H1 (cell line): ENCODE results near the gene HYDIN. TPM values are rescaled to one million over a fixed set of nuclear protein-coding genes. Genes with fewer than 3 reads are reported as not detected.

Experiments used
- ASH2L ChIP-seq: fragments of 200-600, 300-600 bp; sonication (generic); IDR thresholded peaks from one replicate; pipeline ENCODE4 v1.7.1; 2017; ENCODE audit warnings: low read length
- BACH1 ChIP-seq: IDR thresholded peaks from 2 replicates; pipeline ENCODE4 v1.6.1; 2012; ENCODE audit warnings: low read length, improper control_type of control experiment
- BRCA1 ChIP-seq: IDR thresholded peaks from 2 replicates; pipeline ENCODE4 v1.6.1; 2012; ENCODE audit warnings: low read depth, low read length, improper control_type of control experiment
- CHD2 ChIP-seq: IDR thresholded peaks from 2 replicates; pipeline ENCODE4 v1.6.1; 2012; ENCODE audit warnings: low read length, improper control_type of control experiment
- EGR1 ChIP-seq: IDR thresholded peaks from 2 replicates; pipeline ENCODE4 v1.6.1; 2011; ENCODE audit warnings: low read depth, low read length, borderline replicate concordance
- HDAC2 ChIP-seq, 2 experiments: fragments of 300-600 bp in 1 of 2; sonication (generic) in 1 of 2; IDR thresholded peaks; 2 replicates each; pipeline ENCODE4 v1.6.1; 2011 to 2012; ENCODE audit warnings: low read depth in 2 of 2, low read length in 2 of 2, mild to moderate bottlenecking in 2 of 2, moderate library complexity in 2 of 2, borderline replicate concordance in 1 of 2, inconsistent platforms in 1 of 2
- HDAC6 ChIP-seq: IDR thresholded peaks from one replicate; pipeline ENCODE4 v1.7.1; 2012; ENCODE audit warnings: low read depth, mild to moderate bottlenecking, inconsistent platforms, low read length, moderate library complexity
- JUN ChIP-seq: IDR thresholded peaks from 2 replicates; pipeline ENCODE4 v1.6.1; 2011; ENCODE audit warnings: low read depth, mild to moderate bottlenecking, improper control_type of control experiment, low read length
- JUND ChIP-seq: IDR thresholded peaks from 2 replicates; pipeline ENCODE4 v1.6.1; 2011; ENCODE audit warnings: mild to moderate bottlenecking, improper control_type of control experiment, low read length
- KDM1A ChIP-seq: fragments of 200-600, 300-600 bp; sonication (generic); IDR thresholded peaks from 2 replicates; pipeline ENCODE4 v1.7.1; 2016; ENCODE audit warnings: mild to moderate bottlenecking, low read length, borderline replicate concordance
- KDM5A ChIP-seq: fragments of 200-600 bp; IDR thresholded peaks from 2 replicates; pipeline ENCODE4 v1.7.1; 2012; ENCODE audit warnings: mild to moderate bottlenecking, low read length, inconsistent platforms, mixed read lengths
- NANOG ChIP-seq: IDR thresholded peaks from 2 replicates; pipeline ENCODE4 v1.6.1; 2011; ENCODE audit warnings: low read length, low read depth, mild to moderate bottlenecking, inconsistent platforms; ENCODE audit not compliant: insufficient read depth, poor library complexity, severe bottlenecking
- PHF8 ChIP-seq: fragments of 200-600 bp; sonication (generic); conservative IDR thresholded peaks from 2 replicates; pipeline ENCODE4 v1.7.1; 2012; ENCODE audit warnings: low read depth, mild to moderate bottlenecking, inconsistent platforms, low read length, moderate library complexity
- POLR2A ChIP-seq, 2 experiments: IDR thresholded peaks; 1 replicate in 1 of 2; 2 replicates in 1 of 2; pipeline ENCODE4 v1.6.1; 2011; ENCODE audit warnings: low read depth in 2 of 2, low read length in 2 of 2, mild to moderate bottlenecking in 2 of 2; ENCODE audit errors: control extremely low read depth in 1 of 2
- POLR2AphosphoS5 ChIP-seq: IDR thresholded peaks from 2 replicates; pipeline ENCODE4 v1.6.1; 2011; ENCODE audit warnings: low read depth, low read length
- RAD21 ChIP-seq, 2 experiments: IDR thresholded peaks in 1 of 2; conservative IDR thresholded peaks in 1 of 2; 2 replicates each; pipeline ENCODE4 v1.6.1; 2011; ENCODE audit warnings: low read depth in 2 of 2, low read length in 2 of 2, improper control_type of control experiment in 1 of 2, inconsistent platforms in 1 of 2, mild to moderate bottlenecking in 1 of 2, moderate library complexity in 1 of 2
- RXRA ChIP-seq: IDR thresholded peaks from 2 replicates; pipeline ENCODE4 v1.6.1; 2011; ENCODE audit warnings: low read depth, mild to moderate bottlenecking, low read length, moderate library complexity; ENCODE audit not compliant: insufficient read depth
- SIRT6 ChIP-seq: IDR thresholded peaks from one replicate; pipeline ENCODE4 v1.7.1; 2012; ENCODE audit warnings: low read length, inconsistent platforms
- SP1 ChIP-seq: IDR thresholded peaks from 2 replicates; pipeline ENCODE4 v1.6.1; 2011; ENCODE audit warnings: low read depth, low read length
- SP2 ChIP-seq: IDR thresholded peaks from 2 replicates; pipeline ENCODE4 v1.6.1; 2012; ENCODE audit warnings: mild to moderate bottlenecking, low read length, inconsistent platforms
- TAF1 ChIP-seq: IDR thresholded peaks from 2 replicates; pipeline ENCODE4 v1.6.1; 2011; ENCODE audit warnings: mild to moderate bottlenecking, low read depth, low read length
- TBP ChIP-seq: IDR thresholded peaks from 2 replicates; pipeline ENCODE4 v1.6.1; 2011; ENCODE audit warnings: low read depth, low read length, improper control_type of control experiment
- USF2 ChIP-seq: IDR thresholded peaks from 2 replicates; pipeline ENCODE4 v1.6.1; 2011; ENCODE audit warnings: low read length, improper control_type of control experiment
- polyA plus RNA-seq, 7 experiments: library from polyadenylated mRNA; depleted of rRNA in 3 of 7; stranded (reverse) in 5 of 7; unstranded in 2 of 7; fragments of >200 nt in 5 of 7; fragments of 200-250 nt in 2 of 7; gene quantifications; 1 replicate in 5 of 7; 2 replicates in 1 of 7; 4 replicates in 1 of 7; pipeline versions ENCODE4 v1.2.1 to v1.2.3, GENCODE V29; 2011 to 2013; ENCODE audit warnings: missing spikeins in 2 of 7, mixed read lengths in 2 of 7
- total RNA-seq: library from RNA; stranded (reverse); fragmentation: NEBNext Ultra II Directional; extraction: Animal tissue kit (Norgen Biotek cat#: 25700); gene quantifications from 2 replicates; pipeline ENCODE4 v1.2.1, GENCODE V29; 2021
- TF ChIP-seq, protein P1 (sequence below): IDR thresholded peaks from 2 replicates; pipeline ENCODE4 v1.6.1; 2012; ENCODE audit warnings: inconsistent platforms

HYDIN gene
- total and polyA plus RNA-seq, 2 of the 8 experiments (the other 6 are each of a cell fraction or from before 2014, with no cell fraction given) = 1.1 to 1.8 TPM

- TF ChIP-seq USF2 (no peak), TBP (no peak), SP1 (peak; percentile 93), SIRT6 (no peak), KDM5A (no peak), PHF8 (0 out of 2 replicates have a peak, but pooled peaks have one; percentile 30), JUN (no peak), HDAC6 (no peak), RXRA (no peak), SP2 (no peak), BACH1 (no peak), CHD2 (peak; percentile 85), RAD21 (IDR thresholded peaks at IDR 0.05 in 1 of 2, conservative IDR thresholded peaks at IDR 0.05 in 1 of 2; ENCODE audit: low read depth in 2 of 2, low read length in 2 of 2) (peak in 1 of 2 experiments; percentile 16; a peak in 1 of 4 replicates), ASH2L (peak; percentile 66), EGR1 (no peak), POLR2AphosphoS5 (no peak), JUND (no peak), HDAC2 (IDR thresholded peaks at IDR 0.05; ENCODE audit: borderline replicate concordance in 1 of 2, low read depth in 2 of 2, low read length in 2 of 2) (peak in 1 of 2 experiments; percentile 83; a peak in 2 of 4 replicates), POLR2A (IDR thresholded peaks at IDR 0.05; ENCODE audit: control extremely low read depth in 1 of 2, low read depth in 2 of 2, low read length in 2 of 2) (no peak), TAF1 (no peak), BRCA1 (no peak), KDM1A (no peak), NANOG (no peak)
- TF ChIP-seq, protein P1, sequence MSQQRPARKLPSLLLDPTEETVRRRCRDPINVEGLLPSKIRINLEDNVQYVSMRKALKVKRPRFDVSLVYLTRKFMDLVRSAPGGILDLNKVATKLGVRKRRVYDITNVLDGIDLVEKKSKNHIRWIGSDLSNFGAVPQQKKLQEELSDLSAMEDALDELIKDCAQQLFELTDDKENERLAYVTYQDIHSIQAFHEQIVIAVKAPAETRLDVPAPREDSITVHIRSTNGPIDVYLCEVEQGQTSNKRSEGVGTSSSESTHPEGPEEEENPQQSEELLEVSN = peak; percentile 65
These were observed at the start of gene HYDIN (continued) for GRCh38 chr16:71230122-71230845.
